K562 (cell line): ENCODE measurements around the gene ANXA4. TPM values are rescaled to one million over a fixed set of nuclear protein-coding genes. Genes with fewer than 3 reads are reported as not detected.

Source experiments
- CBX8 ChIP-seq: fragments of 200-600 bp; sonication (generic); IDR thresholded peaks from 2 replicates; pipeline ENCODE4 v1.6.1; 2012; ENCODE audit warnings: borderline replicate concordance, mixed run types, low read depth, mild to moderate bottlenecking, moderate library complexity, mixed read lengths, low read length, control low read depth, inconsistent platforms; ENCODE audit not compliant: poor library complexity, severe bottlenecking; ENCODE audit errors: extremely low read depth
- IFI16 ChIP-seq: fragments of 250-450 bp; sonication (Bioruptor Pico); IDR thresholded peaks from 2 replicates; pipeline ENCODE4 v2.1.2; 2022; ENCODE audit warnings: mild to moderate bottlenecking, inconsistent platforms
- L3MBTL2 ChIP-seq: fragments of 450-650 bp; IDR thresholded peaks from 2 replicates; pipeline ENCODE4 v1.6.1; 2016; ENCODE audit warnings: mild to moderate bottlenecking, moderate library complexity
- NCOA1 ChIP-seq: fragments of 450-650 bp; IDR thresholded peaks from 2 replicates; pipeline ENCODE4 v1.6.1; 2016; ENCODE audit warnings: low read depth
- PHB ChIP-seq: fragments of 250-450 bp; sonication (Bioruptor Pico); IDR thresholded peaks from 2 replicates; pipeline ENCODE4 v1.5.0; 2021
- RBM15 ChIP-seq: fragments of 200-400 bp; formaldehyde crosslinking; IDR thresholded peaks from 2 replicates; pipeline ENCODE4 v1.6.1; 2018; ENCODE audit warnings: mild to moderate bottlenecking, low read length, moderate library complexity; ENCODE audit not compliant: insufficient read depth
- RFX1 ChIP-seq: fragments of 450-650 bp; IDR thresholded peaks from 2 replicates; pipeline ENCODE4 v1.6.1; 2016; ENCODE audit warnings: mild to moderate bottlenecking, moderate library complexity
- RUNX1 ChIP-seq: sonication (generic); IDR thresholded peaks from 2 replicates; pipeline ENCODE4 v1.6.1; 2016; ENCODE audit warnings: antibody characterized with exemption, low read depth
- SMARCE1 ChIP-seq: fragments of 450-650 bp; IDR thresholded peaks from 2 replicates; pipeline ENCODE4 v1.7.1; 2016; ENCODE audit warnings: mild to moderate bottlenecking
- SOX6 ChIP-seq: fragments of 450-650 bp; IDR thresholded peaks from 2 replicates; pipeline ENCODE4 v1.6.1; 2014; ENCODE audit warnings: mild to moderate bottlenecking
- TAF1 ChIP-seq: IDR thresholded peaks from 2 replicates; pipeline ENCODE4 v1.6.1; 2011; ENCODE audit warnings: mild to moderate bottlenecking, low read length, moderate library complexity; ENCODE audit not compliant: insufficient read depth, control insufficient read depth, severe bottlenecking; ENCODE audit errors: extremely low read depth
- ZNF124 ChIP-seq: sonication (generic); formaldehyde crosslinking; IDR thresholded peaks from 2 replicates; pipeline ENCODE4 v1.8.1; 2022; ENCODE audit warnings: missing genetic modification reagents
- polyA plus RNA-seq, 8 experiments: library from polyadenylated mRNA; depleted of rRNA in 4 of 8; stranded (reverse) in 5 of 8; unstranded in 3 of 8; fragments of >200 nt; fragmentation: Nextera tagmentation in 2 of 8; fragmentation: Illumina TruSeq in 1 of 8; extraction: Ambion mirVana in 2 of 8; extraction: Trizol in 1 of 8; gene quantifications; 2 replicates each; pipeline versions ENCODE4 v1.2.1 to v1.2.3, GENCODE V29; 2011 to 2014; ENCODE audit warnings: inconsistent platforms in 1 of 8, missing spikeins in 1 of 8
- total RNA-seq, 7 experiments: library from RNA; depleted of rRNA in 6 of 7; stranded (reverse); fragments of >200 nt in 6 of 7; fragmentation: Illumina TruSeq in 2 of 7; extraction: Trizol in 2 of 7; gene quantifications; 2 replicates each; pipeline versions ENCODE4 v1.2.1 to v1.2.3, GENCODE V29; 2011 to 2021; ENCODE audit warnings: low replicate concordance in 1 of 7
- TF ChIP-seq, protein P1 (sequence below), 2 experiments: fragments of 450-650 bp; formaldehyde crosslinking in 1 of 2; IDR thresholded peaks; 2 replicates each; pipeline versions ENCODE4 v1.4.0 to v1.6.1; 2014 to 2020; ENCODE audit warnings: mild to moderate bottlenecking in 2 of 2, borderline replicate concordance in 1 of 2, low read depth in 1 of 2
- TF ChIP-seq, protein P2 (sequence below): fragments of 450-650 bp; IDR thresholded peaks from 2 replicates; pipeline ENCODE4 v1.6.1; 2016
- TF ChIP-seq, protein P3 (sequence below): fragments of 250-450 bp; sonication (Bioruptor Pico); IDR thresholded peaks from 2 replicates; pipeline ENCODE4 v1.5.0; 2021
- TF ChIP-seq, protein P4 (sequence below): fragments of 450-650 bp; IDR thresholded peaks from 2 replicates; pipeline ENCODE4 v1.6.1; 2018; ENCODE audit warnings: mild to moderate bottlenecking, low read depth; ENCODE audit not compliant: partially characterized antibody

Gene ANXA4
- total and polyA plus RNA-seq, 9 of the 15 experiments (the other 6 are each of a cell fraction or from before 2014, with no cell fraction given) = 3.4 to 13.6 (median 11.6) TPM

DNA sequence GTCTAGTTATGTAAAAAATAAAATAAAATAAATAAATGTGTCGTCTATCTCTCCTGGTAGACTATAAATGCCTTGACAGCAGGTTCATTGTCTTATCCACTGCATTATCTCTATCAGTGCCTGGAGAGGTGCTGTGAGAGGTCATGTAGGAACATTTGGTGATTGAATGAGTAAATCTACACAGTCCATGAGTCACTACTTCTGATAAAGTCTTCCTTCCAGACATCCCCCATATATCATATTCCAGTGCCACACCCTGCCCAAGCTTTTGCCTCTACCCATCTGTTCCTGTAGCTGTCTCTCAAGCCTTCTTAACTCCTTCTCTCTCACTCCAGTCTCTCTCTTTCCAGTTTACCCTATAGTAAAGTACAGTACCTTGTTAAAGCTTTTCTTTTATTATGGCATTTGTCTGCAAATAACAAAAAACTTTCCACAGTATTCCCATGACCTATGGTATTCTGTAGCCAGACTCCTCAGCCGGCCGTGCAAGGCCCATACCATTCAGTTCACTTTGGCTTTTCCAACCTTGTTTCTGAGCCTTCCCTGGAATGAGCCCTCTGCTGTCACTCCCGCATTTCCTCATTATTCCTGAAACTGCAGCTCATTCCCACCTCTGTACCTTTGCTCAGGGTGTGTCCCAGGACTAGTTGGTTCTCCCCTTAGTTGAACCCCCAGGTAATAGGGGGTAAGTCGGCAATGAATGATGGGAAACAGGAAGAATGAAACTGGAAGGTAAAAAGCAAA is 37.5 kb downstream of the ANXA4 start (continued):
- TF ChIP-seq, protein P1, sequence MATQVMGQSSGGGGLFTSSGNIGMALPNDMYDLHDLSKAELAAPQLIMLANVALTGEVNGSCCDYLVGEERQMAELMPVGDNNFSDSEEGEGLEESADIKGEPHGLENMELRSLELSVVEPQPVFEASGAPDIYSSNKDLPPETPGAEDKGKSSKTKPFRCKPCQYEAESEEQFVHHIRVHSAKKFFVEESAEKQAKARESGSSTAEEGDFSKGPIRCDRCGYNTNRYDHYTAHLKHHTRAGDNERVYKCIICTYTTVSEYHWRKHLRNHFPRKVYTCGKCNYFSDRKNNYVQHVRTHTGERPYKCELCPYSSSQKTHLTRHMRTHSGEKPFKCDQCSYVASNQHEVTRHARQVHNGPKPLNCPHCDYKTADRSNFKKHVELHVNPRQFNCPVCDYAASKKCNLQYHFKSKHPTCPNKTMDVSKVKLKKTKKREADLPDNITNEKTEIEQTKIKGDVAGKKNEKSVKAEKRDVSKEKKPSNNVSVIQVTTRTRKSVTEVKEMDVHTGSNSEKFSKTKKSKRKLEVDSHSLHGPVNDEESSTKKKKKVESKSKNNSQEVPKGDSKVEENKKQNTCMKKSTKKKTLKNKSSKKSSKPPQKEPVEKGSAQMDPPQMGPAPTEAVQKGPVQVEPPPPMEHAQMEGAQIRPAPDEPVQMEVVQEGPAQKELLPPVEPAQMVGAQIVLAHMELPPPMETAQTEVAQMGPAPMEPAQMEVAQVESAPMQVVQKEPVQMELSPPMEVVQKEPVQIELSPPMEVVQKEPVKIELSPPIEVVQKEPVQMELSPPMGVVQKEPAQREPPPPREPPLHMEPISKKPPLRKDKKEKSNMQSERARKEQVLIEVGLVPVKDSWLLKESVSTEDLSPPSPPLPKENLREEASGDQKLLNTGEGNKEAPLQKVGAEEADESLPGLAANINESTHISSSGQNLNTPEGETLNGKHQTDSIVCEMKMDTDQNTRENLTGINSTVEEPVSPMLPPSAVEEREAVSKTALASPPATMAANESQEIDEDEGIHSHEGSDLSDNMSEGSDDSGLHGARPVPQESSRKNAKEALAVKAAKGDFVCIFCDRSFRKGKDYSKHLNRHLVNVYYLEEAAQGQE (IDR thresholded peaks at IDR 0.05; ENCODE audit: borderline replicate concordance) = no peak
- TF ChIP-seq, protein P1 (CRISPR knock-in tag; IDR thresholded peaks at IDR 0.05; ENCODE audit: low read depth) = no peak
- no peak for TF ChIP-seq PHB (CRISPR knock-in tag)
- no peak for TF ChIP-seq ZNF124 (CRISPR knock-in tag)
- no peak for TF ChIP-seq CBX8
- TF ChIP-seq, protein P2, sequence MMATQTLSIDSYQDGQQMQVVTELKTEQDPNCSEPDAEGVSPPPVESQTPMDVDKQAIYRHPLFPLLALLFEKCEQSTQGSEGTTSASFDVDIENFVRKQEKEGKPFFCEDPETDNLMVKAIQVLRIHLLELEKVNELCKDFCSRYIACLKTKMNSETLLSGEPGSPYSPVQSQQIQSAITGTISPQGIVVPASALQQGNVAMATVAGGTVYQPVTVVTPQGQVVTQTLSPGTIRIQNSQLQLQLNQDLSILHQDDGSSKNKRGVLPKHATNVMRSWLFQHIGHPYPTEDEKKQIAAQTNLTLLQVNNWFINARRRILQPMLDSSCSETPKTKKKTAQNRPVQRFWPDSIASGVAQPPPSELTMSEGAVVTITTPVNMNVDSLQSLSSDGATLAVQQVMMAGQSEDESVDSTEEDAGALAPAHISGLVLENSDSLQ = peak; percentile 78
- no peak for TF ChIP-seq IFI16
- TF ChIP-seq, protein P3, sequence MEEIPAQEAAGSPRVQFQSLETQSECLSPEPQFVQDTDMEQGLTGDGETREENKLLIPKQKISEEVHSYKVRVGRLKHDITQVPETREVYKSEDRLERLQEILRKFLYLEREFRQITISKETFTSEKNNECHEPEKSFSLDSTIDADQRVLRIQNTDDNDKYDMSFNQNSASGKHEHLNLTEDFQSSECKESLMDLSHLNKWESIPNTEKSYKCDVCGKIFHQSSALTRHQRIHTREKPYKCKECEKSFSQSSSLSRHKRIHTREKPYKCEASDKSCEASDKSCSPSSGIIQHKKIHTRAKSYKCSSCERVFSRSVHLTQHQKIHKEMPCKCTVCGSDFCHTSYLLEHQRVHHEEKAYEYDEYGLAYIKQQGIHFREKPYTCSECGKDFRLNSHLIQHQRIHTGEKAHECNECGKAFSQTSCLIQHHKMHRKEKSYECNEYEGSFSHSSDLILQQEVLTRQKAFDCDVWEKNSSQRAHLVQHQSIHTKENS = no peak
- no peak for TF ChIP-seq RUNX1
- TF ChIP-seq SMARCE1 = peak; percentile 77; the same call in 1 of the 2 replicates
- no peak for TF ChIP-seq RFX1
- TF ChIP-seq, protein P4, sequence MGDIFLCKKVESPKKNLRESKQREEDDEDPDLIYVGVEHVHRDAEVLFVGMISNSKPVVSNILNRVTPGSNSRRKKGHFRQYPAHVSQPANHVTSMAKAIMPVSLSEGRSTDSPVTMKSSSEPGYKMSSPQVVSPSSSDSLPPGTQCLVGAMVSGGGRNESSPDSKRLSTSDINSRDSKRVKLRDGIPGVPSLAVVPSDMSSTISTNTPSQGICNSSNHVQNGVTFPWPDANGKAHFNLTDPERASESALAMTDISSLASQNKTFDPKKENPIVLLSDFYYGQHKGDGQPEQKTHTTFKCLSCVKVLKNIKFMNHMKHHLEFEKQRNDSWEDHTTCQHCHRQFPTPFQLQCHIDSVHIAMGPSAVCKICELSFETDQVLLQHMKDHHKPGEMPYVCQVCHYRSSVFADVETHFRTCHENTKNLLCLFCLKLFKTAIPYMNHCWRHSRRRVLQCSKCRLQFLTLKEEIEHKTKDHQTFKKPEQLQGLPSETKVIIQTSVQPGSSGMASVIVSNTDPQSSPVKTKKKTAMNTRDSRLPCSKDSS = no peak
- TF ChIP-seq NCOA1 = no peak
- TF ChIP-seq TAF1 = no peak
- peak; percentile 39 for TF ChIP-seq SOX6
- TF ChIP-seq RBM15 = no peak
- TF ChIP-seq L3MBTL2 = no peak
